ENCODE results near the gene CELF2. TPM values are rescaled to one million over a fixed set of nuclear protein-coding genes. Genes with fewer than 3 reads are reported as not detected.

Gene CELF2
- total RNA-seq, 1 donor from 2014 or later = 3.8 TPM

DNA sequence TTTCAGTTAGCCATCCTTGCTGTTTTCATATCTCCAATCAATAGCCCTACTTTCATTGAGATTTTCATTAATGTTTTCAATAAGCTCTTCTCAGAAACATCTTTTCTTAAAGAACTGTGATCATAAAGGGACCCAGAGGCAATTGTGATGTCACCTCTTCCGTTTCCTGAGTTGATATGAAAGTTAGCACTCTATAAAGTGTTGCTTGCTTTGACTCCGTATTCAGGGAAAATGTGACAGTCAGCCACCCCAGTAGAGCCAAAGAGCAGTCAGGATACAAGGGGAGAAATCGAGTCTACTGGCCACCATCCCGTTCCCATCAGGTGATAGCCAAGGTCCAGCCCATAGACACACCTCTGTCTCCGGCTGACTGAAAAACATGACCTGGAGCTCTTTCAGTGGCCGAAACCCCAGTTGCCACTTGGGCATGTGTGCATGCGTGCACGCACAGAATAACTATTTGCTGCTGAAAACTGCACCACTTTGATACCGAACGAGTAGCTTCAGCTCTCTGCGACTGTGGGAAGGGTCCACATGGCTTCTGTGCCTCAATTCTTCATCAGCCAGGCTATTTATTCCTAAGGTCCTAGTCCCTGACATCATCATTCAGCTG is 302.4 kb downstream of the CELF2 start:
- TF ChIP-seq CTCF (IDR thresholded peaks at IDR 0.05; ENCODE audit: unreplicated experiment) = no peak
- Mint-ChIP-seq H3K4me1 (ENCODE audit: low read depth) (no peaks in the 10 kb centered on the region), H3K4me3 (ENCODE audit: low read depth) (no peak overlapping the region), H3K9me3 (ENCODE audit: low read depth) (no peaks in the 10 kb centered on the region), H3K36me3 (ENCODE audit: insufficient read depth) (no peaks in the 10 kb centered on the region), H3K27ac (no peak overlapping the region), H3K27me3 (no peaks in the 10 kb centered on the region)
- DNase-seq (ENCODE audit: low spot score, unreplicated experiment) = no peak

- Mint-ChIP-seq H3K27me3 (no peaks in the 10 kb centered on the region), H3K36me3 (ENCODE audit: insufficient read depth) (no peaks in the 10 kb centered on the region), H3K9me3 (ENCODE audit: low read depth) (no peaks in the 10 kb centered on the region), H3K4me3 (ENCODE audit: low read depth) (no peak overlapping the region), H3K4me1 (ENCODE audit: low read depth) (no peaks in the 10 kb centered on the region), H3K27ac (no peak overlapping the region)
- TF ChIP-seq CTCF (IDR thresholded peaks at IDR 0.05; ENCODE audit: unreplicated experiment) = no peak
- DNase-seq (ENCODE audit: low spot score, unreplicated experiment) = no peak
These were observed 303.3 kb downstream of the CELF2 start for GRCh38 chr10:11320809-11321520.

GRCh38 chr10:11322698-11323097 is 305.0 kb downstream of the CELF2 start:
- Mint-ChIP-seq H3K9me3 (ENCODE audit: low read depth) (no peaks in the 10 kb centered on the region), H3K4me3 (ENCODE audit: low read depth) (no peak overlapping the region), H3K4me1 (ENCODE audit: low read depth) (no peaks in the 10 kb centered on the region), H3K27me3 (no peaks in the 10 kb centered on the region), H3K27ac (no peak overlapping the region), H3K36me3 (ENCODE audit: insufficient read depth) (no peaks in the 10 kb centered on the region)
- no peak for TF ChIP-seq CTCF (IDR thresholded peaks at IDR 0.05; ENCODE audit: unreplicated experiment)
- DNase-seq (ENCODE audit: low spot score, unreplicated experiment) = no peak

DNA sequence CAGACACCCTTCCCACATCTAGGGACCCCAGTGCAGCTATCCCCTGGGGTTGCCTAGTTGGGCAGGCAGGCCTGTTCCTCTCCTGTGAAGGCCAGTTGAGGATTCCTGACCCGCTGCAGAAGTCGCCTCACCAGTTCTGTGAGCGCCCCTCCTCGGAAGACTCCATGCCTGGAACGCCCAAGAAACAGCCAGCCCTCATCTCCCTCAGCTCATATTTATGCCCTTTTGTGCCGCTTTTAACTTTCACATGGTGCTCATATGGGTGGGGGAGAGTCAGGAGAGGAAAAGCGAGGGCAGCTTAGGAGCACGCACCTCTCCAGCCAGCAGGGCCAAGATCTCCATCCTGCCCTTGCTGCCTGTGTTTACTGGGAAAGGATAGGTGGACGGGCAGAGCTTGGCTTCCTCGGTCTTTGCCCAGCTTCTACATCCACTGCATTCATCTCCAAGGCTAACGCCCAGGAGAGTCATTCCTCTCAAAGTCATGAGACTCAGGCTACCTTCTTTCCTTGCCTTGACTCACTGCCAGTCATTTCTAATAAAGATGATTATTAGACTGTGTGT is 307.2 kb downstream of the CELF2 start:
- no peak for TF ChIP-seq CTCF (IDR thresholded peaks at IDR 0.05; ENCODE audit: unreplicated experiment)
- no peak for DNase-seq (ENCODE audit: low spot score, unreplicated experiment)
- Mint-ChIP-seq H3K36me3 (ENCODE audit: insufficient read depth) (no peaks in the 10 kb centered on the region), H3K4me3 (ENCODE audit: low read depth) (no peak overlapping the region), H3K9me3 (ENCODE audit: low read depth) (no peaks in the 10 kb centered on the region), H3K4me1 (ENCODE audit: low read depth) (no peaks in the 10 kb centered on the region), H3K27ac (no peak overlapping the region), H3K27me3 (no peaks in the 10 kb centered on the region)

DNA sequence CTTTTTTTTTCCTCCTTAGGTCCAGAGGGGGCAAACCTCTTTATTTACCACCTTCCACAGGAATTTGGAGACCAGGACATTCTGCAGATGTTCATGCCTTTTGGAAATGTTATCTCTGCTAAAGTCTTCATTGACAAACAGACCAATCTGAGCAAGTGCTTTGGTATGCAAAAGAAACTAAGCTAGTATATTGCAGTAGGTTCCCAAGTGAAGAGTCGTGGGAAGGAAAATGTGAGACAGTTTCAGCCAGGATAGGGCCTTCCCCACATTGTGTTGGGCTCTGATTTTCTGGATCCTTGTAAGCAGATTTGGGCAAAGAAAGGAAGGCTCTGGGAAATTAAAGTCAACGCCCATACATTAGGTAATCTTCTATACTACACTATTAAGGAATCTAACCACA is 308.1 kb downstream of the CELF2 start:
- Mint-ChIP-seq H3K4me3 (ENCODE audit: low read depth) (no peak overlapping the region), H3K27me3 (no peaks in the 10 kb centered on the region), H3K36me3 (ENCODE audit: insufficient read depth) (no peaks in the 10 kb centered on the region), H3K4me1 (ENCODE audit: low read depth) (peaks cover 4% of the 10 kb centered on the region), H3K27ac (no peak overlapping the region), H3K9me3 (ENCODE audit: low read depth) (no peaks in the 10 kb centered on the region)
- TF ChIP-seq CTCF (IDR thresholded peaks at IDR 0.05; ENCODE audit: unreplicated experiment) = no peak
- no peak for DNase-seq (ENCODE audit: low spot score, unreplicated experiment)
